GM23248 (cell line): Measurements from ENCODE around the gene RANBP9.

Experiments
- EZH2 ChIP-seq: fragments of 200-600 bp; sonication (generic); IDR thresholded peaks from 2 replicates; pipeline ENCODE4 v1.6.1; 2018; ENCODE audit warnings: antibody characterized with exemption, mild to moderate bottlenecking; ENCODE audit not compliant: insufficient read depth, poor library complexity, severe bottlenecking
- EZH2phosphoT487 ChIP-seq: fragments of 200-600 bp; sonication (generic); IDR thresholded peaks from 2 replicates; pipeline ENCODE4 v1.6.1; 2018; ENCODE audit warnings: antibody characterized with exemption, moderate library complexity, mild to moderate bottlenecking, low read depth; ENCODE audit not compliant: insufficient read depth

DNA sequence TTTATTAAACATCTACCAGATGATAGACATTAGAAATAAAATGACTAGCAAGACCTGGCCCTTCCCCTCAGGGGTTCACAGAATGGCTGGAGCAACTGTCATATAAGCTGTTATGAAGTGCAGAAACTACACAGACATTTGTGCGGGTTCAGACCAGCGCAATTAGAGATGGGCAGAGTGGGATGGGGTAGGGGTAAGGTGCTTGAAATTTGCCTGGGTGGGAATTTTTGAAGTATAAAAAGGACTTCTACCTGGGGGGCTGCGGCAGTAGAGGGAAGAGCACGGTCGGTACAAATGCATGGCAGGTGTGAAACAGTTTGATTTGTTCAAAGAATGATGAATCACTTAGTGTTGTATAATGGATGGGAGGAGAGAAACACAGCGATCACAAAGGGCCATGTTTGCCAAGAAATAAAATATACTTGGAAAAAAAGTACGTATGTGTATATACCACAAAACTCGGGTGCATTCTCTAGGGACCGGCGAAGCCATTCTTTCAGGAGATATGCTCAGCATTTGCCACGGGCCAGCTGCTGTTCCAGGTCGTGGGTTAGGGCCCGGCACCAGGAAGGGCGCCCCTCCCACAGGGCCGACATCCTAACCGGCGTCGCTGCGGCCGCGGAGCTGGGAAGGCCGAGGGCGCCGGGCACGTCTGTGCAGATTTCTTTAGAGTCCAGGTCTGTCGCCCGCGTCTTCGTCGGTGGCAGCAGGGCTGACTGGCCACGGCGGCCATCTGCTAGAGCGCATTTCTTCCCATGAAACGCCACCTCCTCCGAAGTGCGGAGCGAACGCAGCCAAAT lies 97.3 kb downstream of the RANBP9 start:
- TF ChIP-seq EZH2phosphoT487 (no peak), EZH2 (no peak)
